Stimulated activated memory B cell treated with anti-CD40 and anti-IgM and Interleukin-4, amounts not matched to agents 10 μg/mL and 1 μg/mL and 100 μg/mL, for 72 hours (primary cell): ENCODE measurements around the gene ZNF468.
"Not testable (repeated sequence)": the region's sequence is repeated elsewhere in the genome, so short reads cannot be mapped to it uniquely, and the experiment has no call there.

Experiments
- ATAC-seq: fragments of 150-1000 bp; cut with Tn5 transposase; 2 replicates; pipeline ENCODE4 v1.10.0; 2021
- H3K27ac Mint-ChIP-seq: one replicate; pipeline ENCODE4 v1.8.0; 2022; ENCODE audit warnings: mild to moderate bottlenecking, mixed read lengths
- H3K27me3 Mint-ChIP-seq: one replicate; pipeline ENCODE4 v1.8.0; 2022; ENCODE audit warnings: mixed read lengths
- H3K36me3 Mint-ChIP-seq: one replicate; pipeline ENCODE4 v1.8.0; 2022; ENCODE audit warnings: mixed read lengths
- H3K4me1 Mint-ChIP-seq: one replicate; pipeline ENCODE4 v1.8.0; 2022; ENCODE audit warnings: mixed read lengths
- H3K4me3 Mint-ChIP-seq: one replicate; pipeline ENCODE4 v1.8.0; 2022; ENCODE audit warnings: mild to moderate bottlenecking, moderate library complexity, mixed read lengths
- H3K9me3 Mint-ChIP-seq: one replicate; pipeline ENCODE4 v1.8.0; 2022; ENCODE audit warnings: mixed read lengths

Gene ZNF468

GRCh38 chr19:52857378-52858191 is at the start of gene ZNF468:
Gene ZNF468, minus strand, starts transcription at chr19:52857619. Its CDS starts 3,347 bp downstream, at chr19:52854272.
- H3K27me3 Mint-ChIP-seq, H3K9me3 Mint-ChIP-seq: not testable (repeated sequence)
- peak; percentile 100 for ATAC-seq
- peak within 1 kb of the TSS; percentile 89 for H3K27ac Mint-ChIP-seq
- H3K36me3 Mint-ChIP-seq = peaks cover 36% of the 10 kb centered on the region
- H3K4me1 Mint-ChIP-seq = peaks cover 24% of the 10 kb centered on the region
- H3K4me3 Mint-ChIP-seq = peak within 1 kb of the TSS; percentile 89

- peaks cover 37% of the 10 kb centered on the region for H3K36me3 Mint-ChIP-seq
- H3K9me3 Mint-ChIP-seq = peaks cover 12% of the 10 kb centered on the region
- H3K27me3 Mint-ChIP-seq, H3K4me3 Mint-ChIP-seq, ATAC-seq: not testable (repeated sequence)
- peak overlapping the region; percentile 83 for H3K27ac Mint-ChIP-seq
- H3K4me1 Mint-ChIP-seq = peaks cover 14% of the 10 kb centered on the region
These were observed 46.8 kb upstream of the ZNF468 start for GRCh38 chr19:52904052-52904780.

- no peaks in the 10 kb centered on the region for H3K27me3 Mint-ChIP-seq
- peaks cover 17% of the 10 kb centered on the region for H3K36me3 Mint-ChIP-seq
- H3K27ac Mint-ChIP-seq = no peak overlapping the region
- H3K9me3 Mint-ChIP-seq = peaks cover 10% of the 10 kb centered on the region
- no peak overlapping the region for H3K4me3 Mint-ChIP-seq
- ATAC-seq = no peak
- H3K4me1 Mint-ChIP-seq = peaks cover 26% of the 10 kb centered on the region
These were observed 44.4 kb upstream of the ZNF468 start for GRCh38 chr19:52901842-52902241.

GRCh38 chr19:52898596-52898995 is 41.2 kb upstream of the ZNF468 start:
- H3K4me3 Mint-ChIP-seq, H3K27me3 Mint-ChIP-seq, ATAC-seq, H3K27ac Mint-ChIP-seq, H3K9me3 Mint-ChIP-seq: not testable (repeated sequence)
- Mint-ChIP-seq H3K36me3 (peaks cover 17% of the 10 kb centered on the region), H3K4me1 (peaks cover 25% of the 10 kb centered on the region)

GRCh38 chr19:52898101-52898500 is 40.7 kb upstream of the ZNF468 start:
- peak overlapping the region; percentile 21 for H3K4me3 Mint-ChIP-seq
- H3K27ac Mint-ChIP-seq = peak overlapping the region; percentile 93
- H3K4me1 Mint-ChIP-seq = peaks cover 25% of the 10 kb centered on the region
- H3K36me3 Mint-ChIP-seq = peaks cover 22% of the 10 kb centered on the region
- ATAC-seq = no peak
- H3K27me3 Mint-ChIP-seq = no peaks in the 10 kb centered on the region
- H3K9me3 Mint-ChIP-seq = peaks cover 3% of the 10 kb centered on the region

GRCh38 chr19:52897138-52897935 is 39.9 kb upstream of the ZNF468 start, which contains the start of gene ZNF320:
Gene ZNF320, minus strand, starts transcription at chr19:52897635. Its CDS starts 7,380 bp downstream, at chr19:52890255.
- peaks cover 33% of the 10 kb centered on the region for H3K4me1 Mint-ChIP-seq
- H3K36me3 Mint-ChIP-seq = peaks cover 30% of the 10 kb centered on the region
- H3K27ac Mint-ChIP-seq = peak within 1 kb of the TSS; percentile 93
- peak; percentile 100 for ATAC-seq
- H3K4me3 Mint-ChIP-seq = peak within 1 kb of the TSS; percentile 95
- no peaks in the 10 kb centered on the region for H3K27me3 Mint-ChIP-seq
- peaks cover 3% of the 10 kb centered on the region for H3K9me3 Mint-ChIP-seq

GRCh38 chr19:52896431-52897137 is 39.2 kb upstream of the ZNF468 start:
- peaks cover 38% of the 10 kb centered on the region for H3K36me3 Mint-ChIP-seq
- peaks cover 3% of the 10 kb centered on the region for H3K9me3 Mint-ChIP-seq
- peaks cover 33% of the 10 kb centered on the region for H3K4me1 Mint-ChIP-seq
- peak; percentile 18 for ATAC-seq
- H3K4me3 Mint-ChIP-seq = peak overlapping the region; percentile 95
- H3K27me3 Mint-ChIP-seq = no peaks in the 10 kb centered on the region
- H3K27ac Mint-ChIP-seq = peak overlapping the region; percentile 93

GRCh38 chr19:52891336-52891735 is 33.9 kb upstream of the ZNF468 start:
- H3K36me3 Mint-ChIP-seq = peaks cover 85% of the 10 kb centered on the region
- ATAC-seq = no peak
- H3K9me3 Mint-ChIP-seq = peaks cover 3% of the 10 kb centered on the region
- no peak overlapping the region for H3K4me3 Mint-ChIP-seq
- H3K4me1 Mint-ChIP-seq = peaks cover 27% of the 10 kb centered on the region
- no peaks in the 10 kb centered on the region for H3K27me3 Mint-ChIP-seq
- H3K27ac Mint-ChIP-seq = no peak overlapping the region

- no peak for ATAC-seq
- peaks cover 3% of the 10 kb centered on the region for H3K9me3 Mint-ChIP-seq
- peaks cover 87% of the 10 kb centered on the region for H3K36me3 Mint-ChIP-seq
- peaks cover 27% of the 10 kb centered on the region for H3K4me1 Mint-ChIP-seq
- no peaks in the 10 kb centered on the region for H3K27me3 Mint-ChIP-seq
- no peak overlapping the region for H3K27ac Mint-ChIP-seq
- no peak overlapping the region for H3K4me3 Mint-ChIP-seq
These were observed 32.5 kb upstream of the ZNF468 start for GRCh38 chr19:52889931-52890330.

- Mint-ChIP-seq H3K4me3 (no peak overlapping the region), H3K27me3 (no peaks in the 10 kb centered on the region), H3K27ac (no peak overlapping the region), H3K4me1 (peaks cover 26% of the 10 kb centered on the region), H3K36me3 (peaks cover 87% of the 10 kb centered on the region), H3K9me3 (peaks cover 5% of the 10 kb centered on the region)
- ATAC-seq = no peak
These were observed 31.7 kb upstream of the ZNF468 start for GRCh38 chr19:52889076-52889475.

- no peak for ATAC-seq
- H3K27me3 Mint-ChIP-seq = no peaks in the 10 kb centered on the region
- H3K4me1 Mint-ChIP-seq = no peaks in the 10 kb centered on the region
- H3K4me3 Mint-ChIP-seq = no peak overlapping the region
- peaks cover 33% of the 10 kb centered on the region for H3K9me3 Mint-ChIP-seq
- peaks cover 83% of the 10 kb centered on the region for H3K36me3 Mint-ChIP-seq
- no peak overlapping the region for H3K27ac Mint-ChIP-seq
These were observed 23.5 kb upstream of the ZNF468 start for GRCh38 chr19:52880895-52881389.

GRCh38 chr19:52872996-52873395 is 15.6 kb upstream of the ZNF468 start:
- ATAC-seq, H3K4me3 Mint-ChIP-seq, H3K27me3 Mint-ChIP-seq, H3K4me1 Mint-ChIP-seq, H3K27ac Mint-ChIP-seq: not testable (repeated sequence)
- Mint-ChIP-seq H3K9me3 (peaks cover 11% of the 10 kb centered on the region), H3K36me3 (peaks cover 31% of the 10 kb centered on the region)

GRCh38 chr19:52871466-52871865 is 14.0 kb upstream of the ZNF468 start:
- H3K27ac Mint-ChIP-seq = no peak overlapping the region
- no peak for ATAC-seq

GRCh38 chr19:52868031-52868430 is 10.6 kb upstream of the ZNF468 start:
- H3K27me3 Mint-ChIP-seq, ATAC-seq, H3K4me1 Mint-ChIP-seq, H3K27ac Mint-ChIP-seq, H3K9me3 Mint-ChIP-seq, H3K4me3 Mint-ChIP-seq: not testable (repeated sequence)
- peaks cover 19% of the 10 kb centered on the region for H3K36me3 Mint-ChIP-seq

More at GRCh38 chr19:52871466-52871865, 14.0 kb upstream of the ZNF468 start:
- H3K27me3 Mint-ChIP-seq = no peaks in the 10 kb centered on the region
- no peaks in the 10 kb centered on the region for H3K4me1 Mint-ChIP-seq
- peaks cover 7% of the 10 kb centered on the region for H3K9me3 Mint-ChIP-seq
- H3K36me3 Mint-ChIP-seq = peaks cover 26% of the 10 kb centered on the region
- no peak overlapping the region for H3K4me3 Mint-ChIP-seq
